GM18907 (cell line): ENCODE results near the gene ACP1.
"Not testable (repeated sequence)": the region's sequence is repeated elsewhere in the genome, so short reads cannot be mapped to it uniquely, and the experiment has no call there.

ENCODE experiments used
- ATAC-seq: cut with Tn5 transposase; IDR thresholded peaks from one replicate; pipeline ENCODE4 v1.9.1; 2021; ENCODE audit warnings: mild to moderate bottlenecking, moderate library complexity; ENCODE audit not compliant: unreplicated experiment

The ACP1 gene

DNA sequence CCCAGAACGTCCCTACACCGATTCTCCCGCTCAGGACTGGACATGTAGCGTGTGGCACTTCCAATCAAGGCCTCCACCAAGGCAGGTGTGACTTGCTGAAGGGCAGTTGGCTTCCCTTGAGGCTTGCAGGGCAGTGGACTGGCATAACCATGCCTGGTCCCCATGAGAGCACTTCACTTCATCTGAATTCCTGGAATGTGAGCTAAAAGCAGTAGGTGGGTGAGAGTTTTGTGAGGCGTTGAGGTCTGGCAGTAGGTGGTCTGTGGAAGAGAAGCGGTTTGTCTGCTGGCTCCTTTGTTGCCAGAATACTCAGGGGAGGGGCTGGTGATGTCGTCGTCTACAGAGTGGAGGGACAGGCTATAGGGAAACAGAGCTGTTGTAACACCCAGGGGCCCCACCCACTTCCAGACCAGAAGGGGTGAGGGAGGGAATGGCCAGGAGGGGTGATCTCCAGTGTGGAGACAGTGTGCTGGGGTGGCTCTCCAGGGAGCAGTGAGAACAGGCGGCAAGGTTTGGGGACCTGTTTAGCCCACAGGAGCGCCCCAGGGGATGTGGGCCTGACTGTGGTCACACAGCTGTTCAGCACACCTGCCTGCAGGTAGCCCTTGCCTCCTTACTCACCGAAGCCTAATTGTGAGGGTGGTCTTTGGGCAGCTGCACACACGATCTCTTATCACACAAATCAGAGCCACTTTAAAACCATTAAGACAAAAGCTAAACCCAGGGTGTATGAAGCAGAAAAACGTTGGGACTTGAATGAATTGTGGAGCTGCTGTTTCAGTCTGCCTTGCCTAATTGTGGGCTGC, 44.6 kb downstream of the ACP1 start:
- ATAC-seq = no peak

DNA sequence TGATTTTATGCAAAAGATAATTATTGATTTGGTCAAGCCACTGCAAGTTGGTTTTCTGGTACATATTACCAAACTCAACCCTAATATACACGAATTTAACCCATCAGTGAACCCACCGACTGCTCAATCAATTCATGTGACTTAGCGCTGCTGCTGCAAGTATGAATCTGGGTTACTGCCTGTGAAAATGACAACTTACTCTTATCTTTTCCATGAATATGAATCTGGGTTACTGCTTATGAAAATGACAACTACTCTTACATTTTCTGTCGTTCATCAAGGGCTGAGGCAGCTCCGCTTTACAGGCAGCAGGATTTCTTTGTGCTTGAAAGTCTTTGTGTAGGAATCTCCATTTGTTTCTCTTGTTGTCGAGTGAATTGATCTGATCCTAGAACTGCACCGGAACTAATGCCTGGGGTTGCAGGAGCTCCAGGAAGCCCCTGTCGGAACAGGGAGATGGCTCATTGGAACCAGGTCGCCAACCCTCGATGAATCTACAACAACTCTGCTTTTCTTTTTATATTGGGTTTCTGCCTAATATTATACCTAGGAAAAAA, 45.3 kb downstream of the ACP1 start:
- ATAC-seq = no peak

GRCh38 chr2:310994-311393, 46.2 kb downstream of the ACP1 start:
- ATAC-seq = no peak

- no peak for ATAC-seq
Measured at GRCh38 chr2:313991-314390, 49.2 kb downstream of the ACP1 start.

DNA sequence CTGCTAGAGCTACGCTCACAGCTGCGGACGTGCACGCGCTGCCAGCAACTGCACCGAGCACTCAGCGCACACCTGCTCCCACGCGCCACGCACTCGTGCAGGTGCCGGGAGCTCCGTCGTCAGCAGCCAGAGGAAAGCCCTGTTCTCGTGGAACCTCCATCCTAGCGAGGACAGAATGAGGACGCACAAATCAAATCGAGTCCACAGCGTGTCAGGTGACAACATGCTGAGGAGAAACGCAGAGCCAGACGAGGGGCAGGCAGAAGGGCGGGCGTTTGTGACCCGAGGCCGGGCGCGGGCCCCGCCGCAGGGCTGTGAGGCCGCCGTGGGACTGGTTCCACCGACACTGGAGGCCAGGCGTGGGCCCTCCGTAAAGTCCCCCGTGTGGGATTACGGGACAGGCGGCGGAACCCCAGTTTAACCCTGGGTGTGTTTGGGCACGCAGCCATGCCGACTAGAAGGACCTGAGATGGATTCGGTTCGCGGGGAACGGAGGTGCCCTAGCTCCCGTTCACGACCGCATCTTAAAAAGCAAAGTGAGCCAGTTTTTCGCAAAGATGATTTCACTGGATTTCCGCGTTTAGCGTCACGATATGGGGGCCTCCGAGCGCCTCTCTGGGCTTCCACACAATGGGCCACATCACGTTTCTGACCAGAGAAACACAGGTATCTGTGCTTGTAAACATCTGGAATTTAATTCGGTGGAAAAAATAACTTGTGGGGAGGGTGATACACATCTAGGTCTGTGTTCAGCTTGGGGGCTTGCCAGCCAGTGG, 50.0 kb downstream of the ACP1 start:
- ATAC-seq = no peak

GRCh38 chr2:315925-316324, 51.2 kb downstream of the ACP1 start:
- not testable (repeated sequence) for ATAC-seq

DNA sequence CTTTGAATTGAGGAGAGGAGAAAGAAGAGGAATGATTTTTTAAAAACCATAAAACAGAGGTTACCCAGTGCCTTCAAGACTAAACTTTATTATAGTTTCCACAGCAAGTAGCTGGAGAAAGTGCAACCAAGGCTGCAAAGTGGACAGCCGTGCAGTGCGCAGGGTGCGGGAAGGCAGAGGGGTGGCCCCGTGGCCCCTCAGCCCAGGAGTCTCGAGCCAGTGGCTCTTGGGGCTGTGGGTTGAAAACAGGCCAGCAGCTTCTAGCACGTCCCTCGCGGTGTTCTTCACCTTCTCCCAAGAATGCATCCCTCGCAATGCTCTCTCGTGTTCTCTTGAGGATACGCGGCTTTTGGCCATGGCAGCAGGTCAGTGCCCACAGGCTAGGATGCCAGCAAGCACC, 51.6 kb downstream of the ACP1 start:
- no peak for ATAC-seq

GRCh38 chr2:317501-318424, 53.0 kb downstream of the ACP1 start:
- no peak for ATAC-seq

DNA sequence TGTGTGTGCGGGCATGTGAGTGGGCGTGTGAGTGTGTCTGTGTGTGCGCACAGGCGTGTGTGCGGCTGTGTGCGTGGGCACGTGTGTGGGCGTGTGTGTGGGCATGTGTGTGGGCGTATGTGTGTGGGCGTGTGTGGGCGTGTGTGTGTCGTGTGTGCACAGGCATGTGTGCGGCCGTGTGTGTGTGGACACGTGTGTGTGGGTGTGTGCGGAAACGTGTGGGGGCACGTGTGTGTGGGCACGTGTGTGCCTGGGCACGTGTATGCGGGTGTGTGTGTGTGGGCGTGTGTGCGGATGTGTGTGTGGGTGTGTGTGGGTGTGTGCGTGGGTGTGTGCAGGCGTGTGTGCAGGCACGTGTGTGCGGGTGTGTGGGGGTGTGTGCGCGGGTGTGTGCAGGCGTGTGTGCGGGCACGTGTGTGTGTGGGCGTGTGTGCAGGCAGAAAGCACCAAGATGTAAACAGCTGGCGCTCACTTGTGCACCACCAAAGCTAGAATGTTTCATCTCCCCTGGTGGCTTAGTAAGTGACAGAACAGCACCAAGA, 54.4 kb downstream of the ACP1 start:
- ATAC-seq = no peak

GRCh38 chr2:320561-320960, 55.8 kb downstream of the ACP1 start:
- no peak for ATAC-seq

GRCh38 chr2:322326-322725, 57.6 kb downstream of the ACP1 start:
- no peak for ATAC-seq

DNA sequence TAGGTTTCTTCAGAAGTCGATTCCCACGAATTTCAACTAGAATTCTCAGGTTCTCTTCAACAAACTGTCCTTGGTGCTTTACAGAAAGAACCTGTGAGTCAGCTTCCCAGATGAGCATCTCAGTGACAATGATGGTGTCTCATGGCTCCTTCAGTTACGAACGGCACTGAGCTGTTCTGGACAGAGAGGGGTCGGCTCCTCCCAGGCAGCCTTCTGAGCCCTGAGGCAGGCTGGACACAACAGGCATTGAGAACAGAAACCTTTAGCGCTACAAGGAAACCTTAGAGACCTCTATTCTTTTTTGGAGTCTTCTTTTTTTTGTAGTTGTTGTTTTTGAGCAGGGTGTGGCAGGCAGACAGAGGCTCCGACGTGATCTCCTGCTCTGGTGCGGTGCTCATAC, 58.3 kb downstream of the ACP1 start:
- ATAC-seq = no peak
